Measurements from ENCODE around the gene CACNB3.
A peak's percentile ranks its signal among the peaks of the same experiment; 100 is the strongest.
"Not testable (repeated sequence)": the region's sequence is repeated elsewhere in the genome, so short reads cannot be mapped to it uniquely, and the experiment has no call there.

Gene CACNB3

GRCh38 chr12:48854932-48855331 lies 36.6 kb downstream of the CACNB3 start:
- not testable (repeated sequence) for H3K9me3 ChIP-seq (ENCODE audit: control insufficient read depth, low read length); H3K27me3 ChIP-seq (ENCODE audit: control insufficient read depth, insufficient read depth, low read length, poor library complexity, severe bottlenecking); H3K4me3 ChIP-seq (ENCODE audit: insufficient read depth, low read depth, low read length); H3K4me1 ChIP-seq (ENCODE audit: control insufficient read depth, insufficient read depth, low read length); H3K27ac ChIP-seq (ENCODE audit: insufficient read depth, low read depth, low read length, poor library complexity, severe bottlenecking); H3K36me3 ChIP-seq (ENCODE audit: control insufficient read depth, insufficient read depth, low read length)
- 93 to 94% methylated on average over 10 of the region's 10 CpGs for whole genome bisulfite sequencing, 2 experiments

DNA sequence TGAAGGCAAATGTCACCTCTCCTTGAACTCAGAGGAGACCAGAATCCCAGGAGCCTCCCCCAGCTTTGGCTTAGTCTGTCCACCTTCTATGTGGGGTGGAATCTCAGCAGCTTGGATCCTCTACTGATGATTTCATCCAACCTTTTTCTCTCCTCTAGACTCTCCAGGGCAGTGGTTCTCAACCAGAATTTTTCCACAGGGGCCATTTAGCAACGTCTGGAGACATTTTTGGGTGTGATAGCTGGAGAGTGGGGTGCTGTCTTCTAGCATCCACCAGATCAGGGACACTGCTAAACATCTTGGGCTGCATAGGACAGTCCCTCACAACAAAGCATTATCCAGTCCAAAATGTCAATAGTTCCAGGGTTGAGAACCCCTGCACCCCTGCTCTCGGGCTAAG lies 38.1 kb downstream of the CACNB3 start:
- 91% methylated on average over 2 of the region's 2 CpGs for WGBS, 2 experiments
- peaks cover 11% of the 10 kb centered on the region for H3K36me3 ChIP-seq (ENCODE audit: control insufficient read depth, insufficient read depth, low read length)

DNA sequence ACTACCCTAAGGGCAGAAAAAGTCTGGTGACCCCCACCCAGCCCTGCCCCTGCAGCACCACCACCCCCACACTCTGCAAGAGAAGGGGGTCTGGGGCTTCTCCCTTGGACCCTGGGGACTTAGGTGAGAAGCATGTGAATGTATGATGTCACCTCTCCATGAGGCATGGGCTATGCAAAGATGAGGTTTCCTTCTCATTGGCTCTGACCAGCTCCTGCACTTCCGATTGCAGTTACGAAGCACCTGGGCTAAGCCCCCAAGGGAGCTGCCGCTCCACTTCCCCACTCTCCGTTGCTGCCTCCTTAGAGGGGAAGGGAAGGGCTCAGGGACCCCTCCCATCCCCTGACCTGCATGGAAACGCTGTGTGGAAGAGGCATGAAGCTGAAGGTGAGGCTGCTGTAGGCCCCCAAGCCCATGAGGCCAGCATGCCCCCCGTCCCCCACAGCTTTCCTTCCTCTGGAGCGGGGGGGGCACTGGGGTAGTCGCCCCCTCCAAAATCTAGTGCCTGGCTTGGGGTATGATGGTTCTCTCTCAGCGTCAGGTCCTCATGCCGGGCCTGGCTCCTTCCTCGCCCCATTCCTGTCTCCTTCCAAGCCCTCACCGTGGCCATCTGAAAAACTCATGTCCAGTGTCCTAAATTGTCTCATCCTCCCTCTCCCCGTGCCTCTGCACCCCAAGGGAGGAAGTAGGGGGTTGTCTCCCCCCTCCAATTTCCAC lies 39.1 kb downstream of the CACNB3 start:
- WGBS, 2 experiments, result 92 to 95% methylated on average over 12 to 13 of the region's 13 CpGs
- Histone ChIP-seq H3K27ac (ENCODE audit: insufficient read depth, low read depth, low read length, poor library complexity, severe bottlenecking) (no peak overlapping the region), H3K4me1 (ENCODE audit: control insufficient read depth, insufficient read depth, low read length) (peaks cover 9% of the 10 kb centered on the region), H3K9me3 (ENCODE audit: control insufficient read depth, low read length) (no peaks in the 10 kb centered on the region), H3K4me3 (ENCODE audit: insufficient read depth, low read depth, low read length) (no peak overlapping the region), H3K36me3 (ENCODE audit: control insufficient read depth, insufficient read depth, low read length) (peaks cover 18% of the 10 kb centered on the region), H3K27me3 (ENCODE audit: control insufficient read depth, insufficient read depth, low read length, poor library complexity, severe bottlenecking) (no peaks in the 10 kb centered on the region)

More for the DNA sequence above, 38.1 kb downstream of the CACNB3 start:
- no peak overlapping the region for H3K27ac ChIP-seq (ENCODE audit: insufficient read depth, low read depth, low read length, poor library complexity, severe bottlenecking)
- no peaks in the 10 kb centered on the region for H3K4me1 ChIP-seq (ENCODE audit: control insufficient read depth, insufficient read depth, low read length)
- H3K27me3 ChIP-seq (ENCODE audit: control insufficient read depth, insufficient read depth, low read length, poor library complexity, severe bottlenecking), result no peaks in the 10 kb centered on the region
- no peak overlapping the region for H3K4me3 ChIP-seq (ENCODE audit: insufficient read depth, low read depth, low read length)
- no peaks in the 10 kb centered on the region for H3K9me3 ChIP-seq (ENCODE audit: control insufficient read depth, low read length)

GRCh38 chr12:48858043-48858442 lies 39.7 kb downstream of the CACNB3 start:
- Histone ChIP-seq H3K27ac (ENCODE audit: insufficient read depth, low read depth, low read length, poor library complexity, severe bottlenecking) (no peak overlapping the region), H3K4me3 (ENCODE audit: insufficient read depth, low read depth, low read length) (no peak overlapping the region), H3K36me3 (ENCODE audit: control insufficient read depth, insufficient read depth, low read length) (peaks cover 18% of the 10 kb centered on the region), H3K4me1 (ENCODE audit: control insufficient read depth, insufficient read depth, low read length) (peaks cover 15% of the 10 kb centered on the region), H3K9me3 (ENCODE audit: control insufficient read depth, low read length) (no peaks in the 10 kb centered on the region), H3K27me3 (ENCODE audit: control insufficient read depth, insufficient read depth, low read length, poor library complexity, severe bottlenecking) (no peaks in the 10 kb centered on the region)
- WGBS, 2 experiments, result 95 to 96% methylated on average over 8 of the region's 8 CpGs

- Histone ChIP-seq H3K9me3 (ENCODE audit: control insufficient read depth, low read length) (no peaks in the 10 kb centered on the region), H3K27ac (ENCODE audit: insufficient read depth, low read depth, low read length, poor library complexity, severe bottlenecking) (no peak overlapping the region), H3K4me1 (ENCODE audit: control insufficient read depth, insufficient read depth, low read length) (peaks cover 29% of the 10 kb centered on the region), H3K36me3 (ENCODE audit: control insufficient read depth, insufficient read depth, low read length) (peaks cover 18% of the 10 kb centered on the region), H3K27me3 (ENCODE audit: control insufficient read depth, insufficient read depth, low read length, poor library complexity, severe bottlenecking) (no peaks in the 10 kb centered on the region), H3K4me3 (ENCODE audit: insufficient read depth, low read depth, low read length) (no peak overlapping the region)
- 95% methylated on average over 5 of the region's 5 CpGs for WGBS, 2 experiments
Measured at GRCh38 chr12:48859607-48860006, 41.3 kb downstream of the CACNB3 start.

DNA sequence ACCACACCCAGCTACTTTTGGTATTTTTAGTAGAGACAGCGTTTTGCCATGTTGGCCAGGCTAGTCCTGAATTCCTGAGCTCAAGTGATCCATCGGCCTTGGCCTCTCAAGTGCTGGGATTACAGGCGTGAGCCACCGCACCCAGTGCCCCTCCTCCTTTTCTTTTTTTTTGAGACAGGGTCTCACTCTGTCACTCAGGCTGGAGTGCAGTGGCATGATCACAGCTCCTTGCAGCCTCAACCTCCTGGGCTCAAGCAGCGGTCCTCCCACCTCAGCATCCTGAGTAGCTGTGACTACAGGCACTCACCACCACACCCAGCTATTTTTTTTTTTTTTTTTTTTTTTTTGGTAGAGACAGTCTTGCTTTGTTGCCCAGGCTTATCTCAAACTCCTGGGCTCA lies 41.9 kb downstream of the CACNB3 start:
- WGBS, 2 experiments, result 92 to 97% methylated on average over 5 of the region's 5 CpGs
- not testable (repeated sequence) for H3K27me3 ChIP-seq (ENCODE audit: control insufficient read depth, insufficient read depth, low read length, poor library complexity, severe bottlenecking); H3K27ac ChIP-seq (ENCODE audit: insufficient read depth, low read depth, low read length, poor library complexity, severe bottlenecking)

GRCh38 chr12:48861111-48861510 lies 42.8 kb downstream of the CACNB3 start:
- Histone ChIP-seq H3K36me3 (ENCODE audit: control insufficient read depth, insufficient read depth, low read length) (peaks cover 18% of the 10 kb centered on the region), H3K4me1 (ENCODE audit: control insufficient read depth, insufficient read depth, low read length) (peaks cover 37% of the 10 kb centered on the region), H3K4me3 (ENCODE audit: insufficient read depth, low read depth, low read length) (no peak overlapping the region), H3K27me3 (ENCODE audit: control insufficient read depth, insufficient read depth, low read length, poor library complexity, severe bottlenecking) (no peaks in the 10 kb centered on the region), H3K27ac (ENCODE audit: insufficient read depth, low read depth, low read length, poor library complexity, severe bottlenecking) (no peak overlapping the region), H3K9me3 (ENCODE audit: control insufficient read depth, low read length) (no peaks in the 10 kb centered on the region)
- 96 to 97% methylated on average over 2 of the region's 2 CpGs for WGBS, 2 experiments

More for the DNA sequence above, 41.9 kb downstream of the CACNB3 start:
- H3K36me3 ChIP-seq (ENCODE audit: control insufficient read depth, insufficient read depth, low read length), result peaks cover 18% of the 10 kb centered on the region
- H3K4me1 ChIP-seq (ENCODE audit: control insufficient read depth, insufficient read depth, low read length), result peaks cover 34% of the 10 kb centered on the region
- H3K4me3 ChIP-seq (ENCODE audit: insufficient read depth, low read depth, low read length); H3K9me3 ChIP-seq (ENCODE audit: control insufficient read depth, low read length): not testable (repeated sequence)

DNA sequence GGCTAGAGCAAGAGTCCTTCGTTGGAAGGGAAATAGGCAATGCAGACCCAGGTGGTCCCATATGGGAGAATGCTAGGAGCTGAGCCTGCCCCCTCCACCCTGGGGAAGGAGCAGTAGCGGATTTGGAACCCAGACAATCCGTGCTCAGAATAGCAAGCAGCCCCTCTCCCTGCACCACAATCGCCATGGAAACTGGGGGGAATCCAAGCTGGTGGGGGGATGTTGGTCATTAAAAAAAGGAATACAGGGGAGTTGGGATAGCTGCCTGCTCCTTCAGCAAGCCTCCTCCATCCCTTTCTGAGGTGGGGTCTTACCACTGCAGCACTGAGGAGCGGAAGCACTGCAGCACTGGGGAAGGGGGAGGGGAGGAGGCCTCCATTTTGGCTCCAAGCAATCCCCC lies 44.5 kb downstream of the CACNB3 start:
- H3K36me3 ChIP-seq (ENCODE audit: control insufficient read depth, insufficient read depth, low read length), result peaks cover 15% of the 10 kb centered on the region
- H3K4me1 ChIP-seq (ENCODE audit: control insufficient read depth, insufficient read depth, low read length), result peaks cover 39% of the 10 kb centered on the region
- H3K27ac ChIP-seq (ENCODE audit: insufficient read depth, low read depth, low read length, poor library complexity, severe bottlenecking), result peak overlapping the region; percentile 33
- WGBS, 2 experiments, result 40 to 46% methylated on average over 4 to 5 of the region's 5 CpGs
- no peaks in the 10 kb centered on the region for H3K9me3 ChIP-seq (ENCODE audit: control insufficient read depth, low read length)
- H3K4me3 ChIP-seq (ENCODE audit: insufficient read depth, low read depth, low read length), result peak overlapping the region; percentile 54
- H3K27me3 ChIP-seq (ENCODE audit: control insufficient read depth, insufficient read depth, low read length, poor library complexity, severe bottlenecking), result no peaks in the 10 kb centered on the region

DNA sequence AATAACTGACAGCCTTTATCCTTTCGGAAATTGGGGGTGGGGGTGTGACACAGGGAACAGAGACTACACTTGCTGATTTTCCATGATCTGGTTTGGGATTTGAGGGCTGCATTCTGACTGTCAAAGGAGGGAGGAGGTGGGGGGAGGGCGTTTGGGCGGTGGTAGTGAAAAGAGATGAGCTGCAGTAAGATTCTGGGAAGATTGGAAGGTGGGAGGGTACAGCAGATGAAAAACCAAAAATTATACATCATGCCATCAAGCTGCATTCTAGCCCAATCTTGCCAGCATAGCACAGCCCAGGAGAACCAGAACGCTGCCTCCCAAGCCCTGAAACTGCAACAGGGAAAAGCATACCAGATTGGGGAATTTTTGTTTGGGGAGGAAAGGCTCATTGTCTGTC lies 45.0 kb downstream of the CACNB3 start:
- Histone ChIP-seq H3K36me3 (ENCODE audit: control insufficient read depth, insufficient read depth, low read length) (peaks cover 14% of the 10 kb centered on the region), H3K9me3 (ENCODE audit: control insufficient read depth, low read length) (no peaks in the 10 kb centered on the region), H3K27ac (ENCODE audit: insufficient read depth, low read depth, low read length, poor library complexity, severe bottlenecking) (peak overlapping the region; percentile 33), H3K4me1 (ENCODE audit: control insufficient read depth, insufficient read depth, low read length) (peaks cover 39% of the 10 kb centered on the region), H3K4me3 (ENCODE audit: insufficient read depth, low read depth, low read length) (peak overlapping the region; percentile 54), H3K27me3 (ENCODE audit: control insufficient read depth, insufficient read depth, low read length, poor library complexity, severe bottlenecking) (no peaks in the 10 kb centered on the region)
- WGBS, 2 experiments, result 45 to 56% methylated on average over 4 of the region's 4 CpGs

DNA sequence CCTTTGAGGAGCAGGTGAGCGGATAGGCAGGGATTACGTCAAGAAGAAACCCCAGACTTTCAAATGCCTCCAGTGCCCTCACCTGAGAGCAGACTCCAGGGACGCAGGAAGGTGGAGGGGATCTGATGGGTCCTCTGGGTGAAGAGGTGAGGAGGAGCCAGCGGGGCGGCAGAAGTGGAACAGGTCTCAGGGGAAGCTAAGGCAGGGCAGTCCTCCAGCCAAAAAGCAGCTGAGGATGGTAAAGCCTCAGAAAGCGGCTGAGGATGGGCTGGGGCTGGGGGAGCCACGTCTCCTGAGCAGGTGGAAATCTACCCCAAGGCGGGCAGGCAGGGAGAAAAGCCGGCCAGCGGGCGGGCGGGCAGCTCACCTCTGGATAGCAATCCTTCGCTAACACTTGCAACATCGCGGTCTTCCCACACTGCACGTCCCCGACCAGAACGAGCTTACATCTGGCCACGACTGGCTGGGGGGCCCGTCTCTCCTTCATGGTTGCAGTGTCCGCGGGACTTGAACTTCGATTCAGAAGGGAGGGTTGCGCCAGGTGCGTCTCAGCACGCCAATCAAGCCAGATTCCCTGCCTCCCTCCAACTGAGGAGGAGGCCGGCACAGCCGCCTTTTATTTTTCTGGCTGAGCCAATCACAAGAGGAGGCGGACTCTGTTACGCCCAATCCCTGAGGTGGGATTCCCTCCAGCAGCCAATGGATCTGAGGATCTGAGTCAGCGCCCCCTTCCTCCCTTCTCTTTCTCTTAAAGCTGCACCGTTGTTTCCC lies 47.2 kb downstream of the CACNB3 start, which contains the start of gene RND1:
RND1 (minus strand) TSS at position 590 of the 771 bp plus-strand sequence; CDS start at position 487, 103 bp downstream.
- Histone ChIP-seq H3K4me3 (ENCODE audit: insufficient read depth, low read depth, low read length) (peak within 1 kb of the TSS; percentile 54), H3K9me3 (ENCODE audit: control insufficient read depth, low read length) (no peaks in the 10 kb centered on the region), H3K36me3 (ENCODE audit: control insufficient read depth, insufficient read depth, low read length) (peaks cover 14% of the 10 kb centered on the region), H3K27ac (ENCODE audit: insufficient read depth, low read depth, low read length, poor library complexity, severe bottlenecking) (no peak within 1 kb of the TSS), H3K27me3 (ENCODE audit: control insufficient read depth, insufficient read depth, low read length, poor library complexity, severe bottlenecking) (no peaks in the 10 kb centered on the region), H3K4me1 (ENCODE audit: control insufficient read depth, insufficient read depth, low read length) (peaks cover 39% of the 10 kb centered on the region)
- 1% methylated on average over 32 of the region's 32 CpGs for WGBS, 2 experiments

Measured in ectodermal cell (in vitro differentiated cells).